HG03432 (cell line): ENCODE results near the gene FADS3.

Source experiments
- ATAC-seq: cut with Tn5 transposase; IDR thresholded peaks from one replicate; pipeline ENCODE4 v1.9.1; 2021; ENCODE audit warnings: mild to moderate bottlenecking, moderate library complexity; ENCODE audit not compliant: unreplicated experiment

Gene FADS3

DNA sequence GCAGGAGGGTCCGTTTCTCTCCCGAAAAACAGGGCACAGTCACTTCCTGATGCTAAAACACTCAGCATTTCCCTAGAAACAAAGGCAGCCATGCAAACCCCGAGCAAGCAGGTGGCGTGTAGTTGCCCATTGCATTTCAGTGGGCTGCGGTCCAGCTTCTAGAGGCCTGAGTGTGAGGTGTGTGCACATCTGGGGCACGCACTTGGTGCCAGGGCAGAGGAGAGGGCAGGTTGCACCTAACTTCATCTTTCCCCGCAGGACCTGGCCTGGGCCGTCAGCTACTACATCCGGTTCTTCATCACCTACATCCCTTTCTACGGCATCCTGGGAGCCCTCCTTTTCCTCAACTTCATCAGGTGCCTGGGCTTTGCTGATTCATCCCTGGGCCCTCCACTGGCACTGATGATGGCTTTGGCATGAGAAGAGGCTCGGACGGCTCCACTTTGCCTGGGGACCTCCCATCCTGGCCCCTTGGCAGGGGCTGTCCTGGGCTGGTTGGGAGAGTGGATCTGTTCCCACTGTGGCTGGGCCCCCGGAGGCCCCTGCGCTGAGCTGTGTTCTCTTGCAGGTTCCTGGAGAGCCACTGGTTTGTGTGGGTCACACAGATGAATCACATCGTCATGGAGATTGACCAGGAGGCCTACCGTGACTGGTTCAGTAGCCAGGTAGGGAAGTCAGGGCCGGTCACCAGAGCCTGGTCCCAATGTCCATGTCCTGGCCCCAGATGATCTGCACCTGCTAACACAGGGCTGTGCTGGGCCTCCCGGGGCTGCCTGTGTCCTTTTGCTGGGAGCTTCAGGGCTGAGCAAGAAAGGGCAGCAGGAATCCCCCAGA, 28.4 kb downstream of the FADS3 start:
- no peak for ATAC-seq

DNA sequence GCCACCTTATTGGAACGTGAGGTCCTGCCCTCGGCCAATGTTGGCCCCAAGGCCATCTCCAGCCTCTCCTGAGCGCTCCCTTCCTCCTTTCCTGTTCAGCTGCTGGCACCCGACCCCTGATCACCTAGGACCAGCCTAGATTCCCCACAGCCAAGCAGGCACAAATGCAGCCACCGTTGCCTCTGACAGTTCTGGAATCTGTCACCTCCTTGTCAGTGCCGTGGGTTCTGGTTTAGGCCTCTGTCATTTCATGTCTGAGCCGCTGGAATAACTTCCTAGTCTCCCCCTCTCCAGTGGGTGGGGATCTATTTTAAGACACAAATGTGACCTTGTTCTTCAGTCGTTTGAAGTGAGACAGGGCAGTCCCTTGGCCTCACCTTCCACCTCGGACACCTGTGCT, 29.7 kb downstream of the FADS3 start:
- no peak for ATAC-seq

- no peak for ATAC-seq
These were observed 31.1 kb downstream of the FADS3 start for GRCh38 chr11:61860054-61860903.

DNA sequence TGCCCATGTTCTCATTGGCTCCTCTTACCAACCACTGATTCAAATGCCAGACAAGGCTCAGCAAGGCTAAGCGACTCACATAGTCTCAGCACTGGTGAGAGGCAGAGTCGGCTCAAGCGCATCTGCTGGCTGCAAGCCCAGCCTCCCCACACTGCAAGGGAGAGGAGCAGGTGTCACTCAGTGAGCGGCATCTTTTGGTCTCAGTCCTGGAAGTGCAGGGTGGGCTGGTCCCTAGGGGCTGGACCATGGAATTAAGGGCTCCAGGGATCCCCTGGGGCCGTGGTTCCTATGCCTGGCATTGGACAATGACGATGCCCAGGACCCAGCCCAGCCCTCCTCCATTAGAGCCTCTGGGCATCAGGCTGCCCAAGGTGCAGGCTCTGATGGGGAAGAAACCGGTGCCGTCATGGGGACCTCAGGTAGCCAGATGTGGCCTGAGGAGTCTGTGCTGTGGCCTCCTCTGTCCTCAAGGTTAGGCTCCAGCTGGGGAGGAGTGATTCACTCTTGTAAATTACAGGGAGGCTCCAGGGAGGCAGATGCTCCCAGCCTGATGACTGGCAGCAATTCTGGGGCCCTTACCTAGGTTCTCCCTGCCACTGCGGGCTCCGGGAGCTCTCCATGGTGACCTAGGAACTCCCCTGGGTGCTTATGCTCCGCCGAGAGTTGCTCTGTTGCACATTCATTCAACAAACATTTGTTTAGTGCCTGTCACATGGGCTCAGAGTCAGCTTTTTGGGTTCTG, 35.2 kb downstream of the FADS3 start:
- ATAC-seq, result no peak

DNA sequence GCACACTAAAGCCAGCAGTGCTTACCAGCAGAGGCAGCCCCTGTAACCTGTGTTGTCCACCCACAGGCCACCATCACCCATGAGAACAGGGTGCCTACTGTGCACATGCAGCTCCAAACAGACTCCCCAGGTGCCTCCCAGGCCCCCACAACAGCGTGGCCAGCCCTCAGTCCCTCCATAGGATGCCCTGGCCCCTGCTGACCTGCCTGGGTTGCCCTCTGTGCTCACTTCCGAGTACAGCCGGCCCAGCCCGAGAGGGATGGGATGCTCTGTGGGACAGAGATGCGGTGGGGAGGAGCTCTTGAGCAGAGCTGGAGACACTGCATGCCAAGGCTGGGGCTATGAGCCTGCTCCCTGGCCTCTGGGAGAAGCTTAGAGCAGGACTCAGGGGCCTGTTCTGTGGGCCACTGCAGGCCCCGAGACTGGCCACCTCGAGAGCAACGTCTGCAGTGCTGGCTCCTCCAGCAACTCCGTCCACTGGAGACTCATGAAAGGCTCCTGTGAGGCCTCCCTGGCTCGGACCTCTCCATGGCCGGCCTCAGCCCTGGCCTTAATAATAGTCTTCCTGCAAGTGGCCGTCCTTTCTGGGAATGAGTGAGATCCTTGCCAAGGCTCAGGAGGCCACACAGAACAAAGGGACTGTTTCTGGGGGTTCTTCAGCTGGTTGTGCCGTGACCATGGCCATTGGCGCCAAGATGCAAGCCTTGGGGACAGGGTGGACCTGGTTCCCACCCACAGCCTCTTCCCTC, 36.2 kb downstream of the FADS3 start:
- ATAC-seq, result no peak

- ATAC-seq, result no peak
These were observed 37.0 kb downstream of the FADS3 start for GRCh38 chr11:61854206-61854895.

DNA sequence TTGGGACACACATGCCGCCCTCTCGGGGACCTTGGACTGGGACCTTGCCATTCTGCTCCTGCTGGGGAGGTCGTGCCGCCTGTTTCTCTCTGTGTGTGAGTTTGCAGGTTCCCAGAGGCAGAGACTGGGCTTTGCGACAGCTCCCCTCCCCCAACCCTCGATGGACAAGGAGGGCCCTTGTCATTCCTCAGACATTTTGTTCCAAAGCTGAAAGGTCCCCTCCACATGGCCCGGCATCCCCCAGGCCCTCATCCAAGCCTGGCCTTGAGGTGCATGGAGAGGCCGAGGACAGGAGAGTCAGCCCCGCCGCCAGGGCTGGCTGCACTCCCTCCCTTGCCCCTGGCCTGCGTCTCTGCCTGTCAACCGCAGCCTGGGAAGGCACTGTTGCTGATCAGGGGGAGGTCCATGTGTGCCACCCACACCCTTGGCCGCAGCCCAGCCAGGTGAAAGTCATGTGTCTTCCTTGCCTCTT, 37.6 kb downstream of the FADS3 start:
- ATAC-seq, result no peak

- ATAC-seq, result no peak
These were observed 39.4 kb downstream of the FADS3 start for GRCh38 chr11:61851900-61852295.

GRCh38 chr11:61851113-61851899, 40.0 kb downstream of the FADS3 start:
- no peak for ATAC-seq

DNA sequence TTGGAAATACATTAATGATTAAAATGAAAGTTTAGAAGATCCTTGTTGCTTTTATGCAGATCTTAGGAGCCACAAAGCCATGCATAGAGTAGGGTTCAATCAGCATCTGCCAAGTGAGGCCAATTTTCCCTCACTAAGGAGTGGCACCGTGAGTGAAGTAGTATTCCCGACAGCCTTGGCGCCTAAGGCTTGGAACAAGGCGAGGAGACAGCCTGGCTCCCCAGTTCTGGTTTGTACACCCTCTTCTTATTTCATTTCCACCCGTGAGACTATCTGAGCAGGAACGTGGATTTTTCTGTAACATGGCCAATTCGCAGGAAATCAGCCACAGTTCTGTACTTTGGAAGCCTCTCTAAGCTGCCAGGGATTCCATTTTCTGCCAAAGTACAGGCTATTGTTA, 40.7 kb downstream of the FADS3 start:
- no peak for ATAC-seq

- no peak for ATAC-seq
These were observed 42.7 kb downstream of the FADS3 start for GRCh38 chr11:61848631-61849030.

- no peak for ATAC-seq
These were observed 43.3 kb downstream of the FADS3 start for GRCh38 chr11:61847914-61848581.

DNA sequence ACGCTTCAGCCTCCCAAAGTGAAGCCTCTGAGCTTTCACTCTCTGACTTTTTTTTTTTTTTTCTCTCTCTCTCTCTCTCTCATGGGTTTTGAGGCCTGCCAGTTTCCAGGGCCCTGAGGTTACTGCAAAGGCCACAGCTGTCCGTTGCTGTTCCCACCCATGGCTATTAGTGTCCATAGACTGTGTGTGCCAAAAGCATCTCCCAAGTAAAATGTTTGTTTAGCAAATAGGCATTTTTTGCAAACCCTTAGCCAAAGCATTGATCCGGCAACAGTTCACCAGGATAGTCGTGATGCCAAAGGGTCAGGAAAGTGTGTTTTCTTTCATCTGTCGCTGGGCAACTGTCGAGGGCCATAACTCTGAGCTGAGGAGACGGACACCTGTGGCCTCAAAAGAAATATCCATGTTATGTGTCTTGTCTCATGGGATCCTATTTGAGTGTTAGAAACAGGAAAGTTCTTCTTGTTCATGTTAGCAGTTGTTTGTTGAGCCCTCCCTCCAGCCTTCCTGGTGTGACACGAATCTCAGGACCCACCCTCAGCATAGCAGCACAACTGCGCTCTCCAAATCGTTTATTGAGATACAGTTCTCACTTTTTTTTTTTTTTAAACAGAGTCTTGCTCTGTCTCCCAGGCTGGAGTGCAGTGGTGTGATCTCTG, 44.9 kb downstream of the FADS3 start:
- ATAC-seq, result no peak

DNA sequence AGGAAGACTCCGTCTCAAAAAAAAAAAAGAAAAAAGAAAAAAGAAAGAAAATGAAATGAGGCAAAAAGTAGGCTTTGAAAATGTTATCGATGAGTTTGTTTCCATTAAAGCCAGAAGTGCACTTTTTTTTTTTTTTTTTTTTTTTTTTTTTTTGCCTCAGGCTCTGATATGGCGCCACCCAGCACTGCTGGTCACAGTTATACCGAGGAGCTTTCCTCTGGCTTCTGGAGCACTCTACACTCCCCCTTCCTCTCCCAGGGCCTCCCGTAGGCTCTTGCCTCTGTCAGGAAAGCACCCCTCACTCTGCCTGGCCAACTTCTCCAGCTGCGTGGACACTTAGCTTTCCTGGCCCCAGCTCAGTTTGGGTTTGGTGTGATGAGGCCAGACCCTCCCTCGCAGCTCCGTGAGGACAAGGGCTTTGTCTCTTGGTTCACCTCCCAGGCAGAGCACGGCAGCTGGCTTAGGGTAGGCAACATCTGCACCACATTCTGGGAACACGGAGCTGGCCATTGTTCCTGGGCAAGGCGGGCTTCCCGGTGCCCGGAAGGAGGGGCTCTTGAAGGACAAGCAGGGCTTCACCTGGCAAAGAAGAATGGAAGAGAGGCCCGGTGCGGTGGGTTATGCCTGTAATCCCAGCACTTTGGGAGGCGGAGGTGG, 46.3 kb downstream of the FADS3 start:
- no peak for ATAC-seq

- ATAC-seq, result no peak
These were observed 48.9 kb downstream of the FADS3 start for GRCh38 chr11:61842528-61842820.

DNA sequence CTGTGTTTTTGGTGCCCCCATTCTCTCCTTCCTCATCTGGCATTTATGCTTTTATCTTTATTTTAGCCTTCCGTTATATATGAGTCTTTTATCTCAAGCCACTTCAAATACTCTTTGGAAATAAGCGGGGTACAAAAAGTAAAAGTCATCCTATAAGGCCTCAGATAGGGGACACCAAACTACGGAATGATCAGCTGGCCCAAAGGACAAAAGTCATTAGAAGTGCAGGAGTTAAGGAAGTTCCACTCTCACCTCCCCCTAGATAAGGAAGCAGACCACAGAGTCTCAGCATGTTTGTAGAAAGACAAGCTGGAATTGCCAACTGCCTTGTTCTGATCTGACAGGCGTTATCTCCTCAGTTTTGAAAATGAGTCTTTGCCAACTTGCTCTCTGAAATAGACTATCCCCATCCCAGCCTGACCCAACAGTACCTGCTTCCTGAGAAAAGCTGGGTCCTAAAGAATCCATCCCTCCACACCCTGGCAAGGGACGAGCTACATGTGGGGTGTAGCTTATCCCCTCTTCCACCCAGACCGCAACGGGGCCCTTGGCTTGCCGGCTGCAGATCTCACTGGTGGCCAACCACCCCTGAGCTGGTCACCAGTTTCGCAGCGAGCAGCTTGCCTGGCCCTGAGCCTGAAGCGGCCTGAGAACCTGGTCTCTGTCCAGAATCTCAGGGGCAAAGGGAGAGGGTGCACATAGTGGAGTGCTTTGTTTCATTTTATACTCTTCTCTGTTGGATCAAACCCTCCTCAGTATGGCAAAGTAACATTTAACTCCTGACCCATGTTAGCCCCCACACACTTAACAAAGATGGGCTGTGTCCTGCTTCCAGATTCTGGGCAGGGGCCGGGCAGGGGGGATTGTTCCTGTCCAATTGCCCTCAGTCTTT, 49.5 kb downstream of the FADS3 start:
- no peak for ATAC-seq

DNA sequence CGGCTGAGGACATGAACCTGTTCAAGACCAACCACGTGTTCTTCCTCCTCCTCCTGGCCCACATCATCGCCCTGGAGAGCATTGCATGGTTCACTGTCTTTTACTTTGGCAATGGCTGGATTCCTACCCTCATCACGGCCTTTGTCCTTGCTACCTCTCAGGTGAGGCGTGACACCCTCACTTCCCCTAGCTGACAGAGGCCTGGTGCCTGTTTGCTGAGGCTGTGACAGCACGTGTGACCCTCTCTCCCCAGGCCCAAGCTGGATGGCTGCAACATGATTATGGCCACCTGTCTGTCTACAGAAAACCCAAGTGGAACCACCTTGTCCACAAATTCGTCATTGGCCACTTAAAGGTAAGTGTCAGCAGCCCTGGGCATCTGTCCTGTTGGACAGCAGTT, 51.0 kb downstream of the FADS3 start:
- ATAC-seq, result no peak
